IMR-90 (cell line): Measurements from ENCODE around the gene LINC00632. TPM values are rescaled to one million over a fixed set of nuclear protein-coding genes. Genes with fewer than 3 reads are reported as not detected.

ENCODE experiments used
- ATAC-seq: fragments of 200-7000 bp; cut with Tn5 transposase; 2 replicates; pipeline ENCODE4 v1.9.1; 2020; ENCODE audit warnings: low read depth, mild to moderate bottlenecking, moderate library complexity
- BruUV-seq: library from RNA; stranded (reverse); fragments of 400-500 nt; replicated peaks from 2 replicates; lab custom pipeline; 2021; lab: Mats Ljungman, UMichigan
- CTCF ChIA-PET: fragments of 300-600 bp; formaldehyde crosslinking; extraction: SDS; loops from one replicate; lab custom pipeline; 2021; ENCODE audit warnings: antibody characterized with exemption; lab: Yijun Ruan, JAX
- POLR2A ChIA-PET: fragments of 300-600 bp; sonication (Branson Sonifier 250); formaldehyde crosslinking; loops from one replicate; lab custom pipeline; 2022; ENCODE audit warnings: antibody characterized with exemption; ENCODE audit not compliant: unreplicated experiment; lab: Charles Lee
- DNase-seq: peaks from one replicate; pipeline ENCODE4 v3.0.0; 2013
- H2AFZ ChIP-seq: replicated peaks from 2 replicates; pipeline ENCODE3; 2013; ENCODE audit warnings: low read length, mild to moderate bottlenecking; ENCODE audit not compliant: poor library complexity
- H2AK5ac ChIP-seq: 2 replicates; pipeline ENCODE4 v1.6.1; 2013; ENCODE audit warnings: low read depth, low read length, inconsistent platforms
- H2AK9ac ChIP-seq: replicated peaks from 2 replicates; pipeline ENCODE3; 2013; ENCODE audit warnings: mild to moderate bottlenecking, low read depth, low read length, moderate library complexity; ENCODE audit not compliant: poor library complexity
- H2BK120ac ChIP-seq: 2 replicates; pipeline ENCODE4 v1.6.1; 2013; ENCODE audit warnings: low read depth, low read length, inconsistent platforms
- H2BK15ac ChIP-seq: 3 replicates; pipeline ENCODE4 v1.6.1; 2013; ENCODE audit warnings: low read depth, low read length, inconsistent platforms
- H2BK20ac ChIP-seq: 2 replicates; pipeline ENCODE4 v1.6.1; 2013; ENCODE audit warnings: low read depth, mild to moderate bottlenecking, inconsistent platforms, low read length, moderate library complexity
- H2BK5ac ChIP-seq: 2 replicates; pipeline ENCODE4 v1.6.1; 2013; ENCODE audit warnings: mild to moderate bottlenecking, low read depth, low read length, inconsistent platforms; ENCODE audit not compliant: poor library complexity, severe bottlenecking
- H3K14ac ChIP-seq: replicated peaks from 2 replicates; pipeline ENCODE4 v1.6.1; 2013; ENCODE audit warnings: low read depth, low read length, inconsistent platforms
- H3K18ac ChIP-seq: 2 replicates; pipeline ENCODE4 v1.6.1; 2013; ENCODE audit warnings: low read depth, low read length, control low read depth
- H3K23ac ChIP-seq: 2 replicates; pipeline ENCODE4 v1.6.1; 2013; ENCODE audit warnings: low read depth, low read length, inconsistent platforms
- H3K27ac ChIP-seq: 2 replicates; pipeline ENCODE4 v1.5.1; 2013; ENCODE audit warnings: mild to moderate bottlenecking, control low read depth, low read length; ENCODE audit not compliant: insufficient read depth
- H3K27me3 ChIP-seq: 2 replicates; pipeline ENCODE4 v1.6.1; 2013; ENCODE audit warnings: low read length; ENCODE audit not compliant: control insufficient read depth, insufficient read depth
- H3K36me3 ChIP-seq: 2 replicates; pipeline ENCODE4 v1.6.1; 2013; ENCODE audit warnings: low read length, mixed read lengths; ENCODE audit not compliant: control insufficient read depth, insufficient read depth
- H3K4ac ChIP-seq: 2 replicates; pipeline ENCODE4 v1.6.1; 2013; ENCODE audit warnings: low read depth, low read length, inconsistent platforms
- H3K4me1 ChIP-seq: 2 replicates; pipeline ENCODE4 v1.6.1; 2013; ENCODE audit warnings: low read length, mixed read lengths; ENCODE audit not compliant: control insufficient read depth, insufficient read depth
- H3K4me2 ChIP-seq: 2 replicates; pipeline ENCODE4 v1.6.1; 2013; ENCODE audit warnings: low read depth, mild to moderate bottlenecking, control low read depth, low read length, moderate library complexity
- H3K4me3 ChIP-seq: 2 replicates; pipeline ENCODE4 v1.5.1; 2013; ENCODE audit warnings: low read depth, mild to moderate bottlenecking, control low read depth, low read length, moderate library complexity; ENCODE audit not compliant: insufficient read depth
- H3K56ac ChIP-seq: 2 replicates; pipeline ENCODE4 v1.6.1; 2013; ENCODE audit warnings: low read length, inconsistent platforms; ENCODE audit not compliant: insufficient read depth; ENCODE audit errors: extremely low read depth
- H3K79me1 ChIP-seq, 2 experiments: 2 replicates each; pipeline ENCODE4 v1.6.1; 2013; ENCODE audit warnings: low read length in 2 of 2, inconsistent platforms in 1 of 2, low read depth in 1 of 2
- H3K9ac ChIP-seq: 2 replicates; pipeline ENCODE4 v1.6.1; 2013; ENCODE audit warnings: low read depth, low read length, control low read depth
- H3K9me1 ChIP-seq: 2 replicates; pipeline ENCODE4 v1.6.1; 2013; ENCODE audit warnings: low read length, inconsistent platforms; ENCODE audit not compliant: insufficient read depth
- H3K9me3 ChIP-seq: 2 replicates; pipeline ENCODE4 v1.6.1; 2013; ENCODE audit warnings: low read length; ENCODE audit not compliant: control insufficient read depth, insufficient read depth
- H4K20me1 ChIP-seq: 2 replicates; pipeline ENCODE4 v1.6.1; 2013; ENCODE audit warnings: low read length, inconsistent platforms; ENCODE audit not compliant: insufficient read depth
- H4K5ac ChIP-seq: 2 replicates; pipeline ENCODE4 v1.6.1; 2013; ENCODE audit warnings: mild to moderate bottlenecking, low read depth, low read length, control low read depth
- H4K8ac ChIP-seq, 2 experiments: 2 replicates each; pipeline ENCODE4 v1.6.1; 2013; ENCODE audit warnings: low read depth in 2 of 2, low read length in 2 of 2, control low read depth in 1 of 2, inconsistent platforms in 1 of 2
- H4K91ac ChIP-seq: 2 replicates; pipeline ENCODE4 v1.6.1; 2013; ENCODE audit warnings: low read depth, low read length, inconsistent platforms; ENCODE audit not compliant: insufficient read depth
- BHLHE40 ChIP-seq: fragments of 150-350 bp; IDR thresholded peaks from 2 replicates; pipeline ENCODE4 v1.6.1; 2016; ENCODE audit warnings: mild to moderate bottlenecking, low read depth, low read length
- FOS ChIP-seq: fragments of 150-350 bp; IDR thresholded peaks from 2 replicates; pipeline ENCODE4 v1.6.1; 2016; ENCODE audit warnings: low read depth, low read length
- NFE2L2 ChIP-seq: fragments of 150-350 bp; IDR thresholded peaks from 2 replicates; pipeline ENCODE4 v1.6.1; 2016; ENCODE audit warnings: low read depth, mild to moderate bottlenecking, low read length
- POLR2A ChIP-seq: IDR thresholded peaks from 2 replicates; pipeline ENCODE4 v1.6.1; 2012; ENCODE audit warnings: mild to moderate bottlenecking, low read depth, low read length
- SMC3 ChIP-seq: fragments of 150-350 bp; IDR thresholded peaks from 2 replicates; pipeline ENCODE4 v1.6.1; 2016; ENCODE audit warnings: low read depth, mild to moderate bottlenecking, antibody characterized with exemption, low read length, moderate library complexity
- WGBS, 2 experiments: methylation state at CpG; one replicate each; pipeline versions ENCODE4 v1.1.5 to v1.1.7; 2013; ENCODE audit warnings: missing lambda C conversion rate in 2 of 2; ENCODE audit not compliant: insufficient read length in 1 of 2; ENCODE audit errors: extremely low coverage in 2 of 2; 5-methylcytosine and 5-hydroxymethylcytosine counted together
- dilution Hi-C: fragments of 300-500 bp; cut with HindIII; formaldehyde crosslinking; loops from one replicate; pipeline ENCODE4 v1.14.3; 2018; ENCODE audit warnings: low sequenced_read_pairs; ENCODE audit not compliant: unreplicated experiment
- in situ Hi-C: fragments of 300-500 bp; cut with MboI; formaldehyde crosslinking; loops from 3 replicates; pipeline ENCODE4 v1.14.3; 2019; ENCODE audit warnings: low sequenced_read_pairs, inconsistent platforms, mixed read lengths
- intact Hi-C: fragments of 100-400 bp; cut with micrococcal nuclease; formaldehyde crosslinking; loops from 2 replicates; pipeline ENCODE4 v1.10.0; 2022
- polyA plus RNA-seq, 3 experiments: library from polyadenylated mRNA; depleted of rRNA; stranded (reverse); fragments of >200 nt; gene quantifications; 2 replicates each; pipeline ENCODE4 v1.2.3, GENCODE V29; 2012; ENCODE audit warnings: low replicate concordance in 1 of 3
- total RNA-seq: library from RNA; depleted of rRNA; stranded (reverse); fragments of >200 nt; gene quantifications from 2 replicates; pipeline ENCODE4 v1.2.3, GENCODE V29; 2012
- TF ChIP-seq, protein P1 (sequence below): fragments of 150-350 bp; IDR thresholded peaks from 2 replicates; pipeline ENCODE4 v1.6.1; 2017; ENCODE audit warnings: mild to moderate bottlenecking, antibody characterized with exemption, low read length, low read depth
- TF ChIP-seq, protein P2 (sequence below): fragments of 150-350 bp; IDR thresholded peaks from 2 replicates; pipeline ENCODE4 v1.6.1; 2016; ENCODE audit warnings: low read depth, mild to moderate bottlenecking, low read length, moderate library complexity, borderline replicate concordance
- TF ChIP-seq, protein P3 (sequence below): conservative IDR thresholded peaks from 2 replicates; pipeline ENCODE4 v1.5.1; 2012; ENCODE audit warnings: mild to moderate bottlenecking, low read depth, low read length, improper control_type of control experiment

LINC00632 gene
- total and polyA plus RNA-seq, 2 of the 4 experiments (the other 2 are of a cell fraction): 7.2 to 25.0 TPM

DNA sequence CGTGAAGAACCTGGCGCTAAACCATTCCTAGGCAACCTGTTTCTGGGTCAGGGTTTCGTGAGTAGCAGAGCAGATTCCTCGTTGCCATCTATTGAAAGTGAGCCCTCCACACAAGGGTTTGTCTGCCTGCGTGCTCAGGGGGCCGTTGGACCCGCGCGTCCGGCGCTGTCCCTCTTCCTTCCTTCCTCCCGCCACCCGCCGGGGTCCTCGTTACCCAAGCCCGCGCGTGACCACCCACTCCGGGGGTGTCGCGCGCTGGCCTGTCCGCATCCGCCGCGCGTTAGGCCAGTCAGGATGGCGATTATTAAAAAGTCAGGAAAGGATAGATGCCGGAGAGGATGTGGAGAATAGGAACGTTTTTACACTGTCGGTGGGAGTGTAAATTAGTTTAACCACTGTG, 66.8 kb downstream of the LINC00632 start:
- Histone ChIP-seq H4K20me1 (no peaks in the 10 kb centered on the region), H2AK5ac (no peak overlapping the region), H2BK120ac (no peak overlapping the region), H3K27me3 (no peaks in the 10 kb centered on the region), H2AK9ac (no peak overlapping the region), H4K91ac (no peak overlapping the region), H3K56ac (no peak overlapping the region), H4K8ac (no peak overlapping the region), H2BK15ac (no peak overlapping the region), H2AFZ (no peak overlapping the region), H3K18ac (no peak overlapping the region), H2BK5ac (no peak overlapping the region), H3K4me3 (no peak overlapping the region), H3K9me1 (no peaks in the 10 kb centered on the region), H3K9me3 (no peaks in the 10 kb centered on the region), H3K36me3 (peaks cover 4% of the 10 kb centered on the region), H3K14ac (no peak overlapping the region), H3K4me2 (no peak overlapping the region), H2BK20ac (no peak overlapping the region), H3K4me1 (no peaks in the 10 kb centered on the region), H3K4ac (no peak overlapping the region), H3K27ac (no peak overlapping the region), H3K23ac (no peak overlapping the region), H3K79me1 (no peaks in the 10 kb centered on the region), H4K5ac (no peak overlapping the region), H3K9ac (no peak overlapping the region)
- in situ Hi-C loops (no loop called here), dilution Hi-C loops (no loop called here), intact Hi-C loops (no loop called here)
- DNase-seq: no peak
- 89% methylated on average over 4 of the region's 31 CpGs; no CpG with 5 or more reads in 1 of the 2 experiments for WGBS, 2 experiments
- TF ChIP-seq FOS: no peak
- TF ChIP-seq, protein P1, sequence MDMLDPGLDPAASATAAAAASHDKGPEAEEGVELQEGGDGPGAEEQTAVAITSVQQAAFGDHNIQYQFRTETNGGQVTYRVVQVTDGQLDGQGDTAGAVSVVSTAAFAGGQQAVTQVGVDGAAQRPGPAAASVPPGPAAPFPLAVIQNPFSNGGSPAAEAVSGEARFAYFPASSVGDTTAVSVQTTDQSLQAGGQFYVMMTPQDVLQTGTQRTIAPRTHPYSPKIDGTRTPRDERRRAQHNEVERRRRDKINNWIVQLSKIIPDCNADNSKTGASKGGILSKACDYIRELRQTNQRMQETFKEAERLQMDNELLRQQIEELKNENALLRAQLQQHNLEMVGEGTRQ: no peak
- no peak for TF ChIP-seq SMC3
- TF ChIP-seq BHLHE40: no peak
- no peak for TF ChIP-seq NFE2L2
- TF ChIP-seq, protein P2, sequence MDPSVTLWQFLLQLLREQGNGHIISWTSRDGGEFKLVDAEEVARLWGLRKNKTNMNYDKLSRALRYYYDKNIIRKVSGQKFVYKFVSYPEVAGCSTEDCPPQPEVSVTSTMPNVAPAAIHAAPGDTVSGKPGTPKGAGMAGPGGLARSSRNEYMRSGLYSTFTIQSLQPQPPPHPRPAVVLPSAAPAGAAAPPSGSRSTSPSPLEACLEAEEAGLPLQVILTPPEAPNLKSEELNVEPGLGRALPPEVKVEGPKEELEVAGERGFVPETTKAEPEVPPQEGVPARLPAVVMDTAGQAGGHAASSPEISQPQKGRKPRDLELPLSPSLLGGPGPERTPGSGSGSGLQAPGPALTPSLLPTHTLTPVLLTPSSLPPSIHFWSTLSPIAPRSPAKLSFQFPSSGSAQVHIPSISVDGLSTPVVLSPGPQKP: no peak
- no peak for TF ChIP-seq POLR2A
- TF ChIP-seq, protein P3, sequence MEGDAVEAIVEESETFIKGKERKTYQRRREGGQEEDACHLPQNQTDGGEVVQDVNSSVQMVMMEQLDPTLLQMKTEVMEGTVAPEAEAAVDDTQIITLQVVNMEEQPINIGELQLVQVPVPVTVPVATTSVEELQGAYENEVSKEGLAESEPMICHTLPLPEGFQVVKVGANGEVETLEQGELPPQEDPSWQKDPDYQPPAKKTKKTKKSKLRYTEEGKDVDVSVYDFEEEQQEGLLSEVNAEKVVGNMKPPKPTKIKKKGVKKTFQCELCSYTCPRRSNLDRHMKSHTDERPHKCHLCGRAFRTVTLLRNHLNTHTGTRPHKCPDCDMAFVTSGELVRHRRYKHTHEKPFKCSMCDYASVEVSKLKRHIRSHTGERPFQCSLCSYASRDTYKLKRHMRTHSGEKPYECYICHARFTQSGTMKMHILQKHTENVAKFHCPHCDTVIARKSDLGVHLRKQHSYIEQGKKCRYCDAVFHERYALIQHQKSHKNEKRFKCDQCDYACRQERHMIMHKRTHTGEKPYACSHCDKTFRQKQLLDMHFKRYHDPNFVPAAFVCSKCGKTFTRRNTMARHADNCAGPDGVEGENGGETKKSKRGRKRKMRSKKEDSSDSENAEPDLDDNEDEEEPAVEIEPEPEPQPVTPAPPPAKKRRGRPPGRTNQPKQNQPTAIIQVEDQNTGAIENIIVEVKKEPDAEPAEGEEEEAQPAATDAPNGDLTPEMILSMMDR: no peak
- ChIA-PET POLR2A (no interaction called here), CTCF (no interaction called here)
- no peak for ATAC-seq
- BruUV-seq: no TSS peak
